Measurements from ENCODE around the gene B9D1.

- no peak for TF ChIP-seq CTCF (IDR thresholded peaks at IDR 0.05; ENCODE audit: low read depth, low read length)
- TF ChIP-seq EZH2phosphoT487 (IDR thresholded peaks at IDR 0.05; ENCODE audit: low read depth): no peak
These were observed 68.1 kb downstream of the B9D1 start for GRCh38 chr17:19294443-19294842.

Measured in OCI-LY3 (cell line).